Measurements from ENCODE around the gene LSAMP.
"Not testable (repeated sequence)": the region's sequence is repeated elsewhere in the genome, so short reads cannot be mapped to it uniquely, and the experiment has no call there.

Gene LSAMP

DNA sequence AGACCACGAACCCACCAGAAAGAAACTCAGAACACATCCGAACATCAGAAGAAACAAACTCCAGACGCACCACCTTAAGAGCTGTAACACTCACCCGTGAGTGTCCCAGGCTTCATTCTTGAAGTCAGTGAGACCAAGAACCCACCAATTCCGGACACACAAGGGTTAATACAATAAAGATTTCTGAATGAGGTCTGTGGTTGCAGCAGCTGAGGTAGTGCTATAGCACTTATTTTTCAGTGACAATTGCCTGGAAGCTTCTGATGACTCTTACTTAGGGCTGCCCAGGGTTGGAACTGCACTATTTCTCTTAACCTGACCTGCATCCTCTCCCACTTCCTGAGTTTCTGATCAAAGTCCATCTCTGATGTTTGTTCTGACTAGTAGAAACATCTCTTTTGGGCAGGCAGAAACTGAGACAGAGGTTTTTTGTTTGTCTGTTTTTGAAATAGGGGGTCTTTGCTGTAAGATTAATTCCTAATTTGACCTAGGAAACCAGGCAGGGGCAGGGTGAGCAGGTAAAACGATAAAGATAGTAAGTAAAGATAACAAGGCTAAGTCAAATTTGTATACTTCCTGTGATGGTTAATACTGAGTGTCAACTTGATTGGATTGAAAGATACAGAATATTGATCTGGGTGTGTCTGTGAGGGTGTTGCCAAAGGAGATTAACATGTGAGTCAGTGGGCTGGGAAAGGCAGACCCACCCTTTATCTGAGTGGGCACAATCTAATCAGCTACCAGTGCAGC lies 652.9 kb downstream of the LSAMP start:
- in situ Hi-C loops (cut with HindIII; ENCODE audit: low pct_ligation_motif_present, low pct_unique_long_range_greater_than_20kb, low sequenced_read_pairs): no loop called here
- DNase-seq: no peak

DNA sequence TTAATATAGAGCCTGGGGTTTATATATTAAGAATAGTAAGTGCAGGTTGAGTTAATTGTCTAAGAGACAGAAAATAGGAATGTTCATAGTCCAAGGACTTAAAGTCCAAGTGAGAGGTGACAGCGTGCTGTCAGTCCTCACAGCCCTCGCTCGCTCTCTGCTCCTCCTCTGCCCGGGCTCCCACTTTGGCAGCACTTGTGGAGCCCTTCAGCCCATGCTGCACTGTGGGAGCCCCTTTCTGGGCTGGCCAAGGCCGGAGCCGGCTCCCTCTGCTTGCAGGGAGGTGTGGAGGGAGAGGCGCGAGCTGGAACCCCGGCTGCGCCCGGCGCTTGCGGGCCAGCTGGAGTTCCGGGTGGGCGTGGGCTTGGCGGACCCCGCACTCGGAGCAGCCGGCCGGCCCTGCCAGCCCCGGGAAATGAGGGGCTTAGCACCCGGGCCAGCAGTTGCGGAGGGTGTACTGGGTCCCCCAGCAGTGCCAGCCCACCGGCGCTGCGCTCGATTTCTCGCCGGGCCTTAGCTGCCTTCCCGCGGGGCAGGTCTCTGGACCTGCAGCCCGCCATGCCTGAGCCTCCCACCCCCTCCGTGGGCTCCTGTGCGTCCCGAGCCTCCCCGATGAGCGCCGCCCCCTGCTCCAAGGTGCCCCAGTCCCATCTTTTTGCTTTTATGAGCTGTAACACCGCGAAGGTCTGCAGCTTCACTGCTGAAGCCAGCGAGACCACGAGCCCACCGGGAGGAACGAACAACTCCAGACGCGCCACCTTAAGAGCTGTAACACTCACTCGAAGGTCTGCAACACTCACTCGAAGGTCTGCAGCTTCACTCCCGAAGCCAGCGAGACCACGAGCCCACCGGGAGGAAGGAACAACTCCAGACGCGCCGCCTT lies 653.8 kb downstream of the LSAMP start:
- in situ Hi-C loops (cut with HindIII; ENCODE audit: low pct_ligation_motif_present, low pct_unique_long_range_greater_than_20kb, low sequenced_read_pairs); DNase-seq: not testable (repeated sequence)

DNA sequence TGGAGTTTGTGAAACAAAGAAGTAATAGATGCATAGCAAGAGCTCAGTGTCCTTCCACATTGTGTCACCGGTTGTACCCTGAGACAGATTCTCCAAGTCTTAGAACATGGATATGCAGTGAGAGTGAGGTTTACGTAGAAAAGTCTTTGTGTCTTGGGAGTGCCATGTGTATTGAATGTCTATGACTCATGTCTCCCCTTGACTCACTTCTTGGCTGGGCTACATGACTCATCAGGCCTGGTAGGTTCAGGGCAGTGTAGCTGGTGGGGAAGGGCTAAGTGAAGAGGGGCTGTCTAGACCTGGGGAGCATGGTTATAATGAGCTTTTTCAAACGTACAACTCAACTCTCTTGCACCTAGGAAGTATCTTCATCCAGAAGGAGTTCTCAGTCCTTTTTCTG lies 654.5 kb downstream of the LSAMP start:
- in situ Hi-C loops (cut with HindIII; ENCODE audit: low pct_ligation_motif_present, low pct_unique_long_range_greater_than_20kb, low sequenced_read_pairs): no loop called here
- peak; percentile 86 for DNase-seq

DNA sequence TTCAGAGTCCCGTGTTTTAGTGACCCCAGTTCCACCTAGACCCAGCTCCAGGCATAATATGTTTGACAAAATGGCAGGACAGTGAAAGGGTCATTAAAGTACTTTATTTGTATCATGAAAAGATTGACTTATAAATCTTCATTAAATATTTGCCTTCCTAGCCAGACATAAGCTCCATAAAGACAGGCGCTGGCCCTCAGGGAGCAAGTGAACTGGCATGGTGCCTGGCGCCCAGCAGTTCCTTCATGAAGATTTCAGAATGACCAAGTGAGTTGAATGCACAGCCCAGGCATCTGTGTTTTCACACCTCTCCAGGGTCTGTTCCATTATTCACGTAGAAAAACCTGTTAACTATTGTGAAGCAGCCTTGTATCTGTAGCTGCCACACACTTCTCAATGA lies 655.8 kb downstream of the LSAMP start:
- in situ Hi-C loops (cut with HindIII; ENCODE audit: low pct_ligation_motif_present, low pct_unique_long_range_greater_than_20kb, low sequenced_read_pairs): no loop called here
- DNase-seq: no peak

DNA sequence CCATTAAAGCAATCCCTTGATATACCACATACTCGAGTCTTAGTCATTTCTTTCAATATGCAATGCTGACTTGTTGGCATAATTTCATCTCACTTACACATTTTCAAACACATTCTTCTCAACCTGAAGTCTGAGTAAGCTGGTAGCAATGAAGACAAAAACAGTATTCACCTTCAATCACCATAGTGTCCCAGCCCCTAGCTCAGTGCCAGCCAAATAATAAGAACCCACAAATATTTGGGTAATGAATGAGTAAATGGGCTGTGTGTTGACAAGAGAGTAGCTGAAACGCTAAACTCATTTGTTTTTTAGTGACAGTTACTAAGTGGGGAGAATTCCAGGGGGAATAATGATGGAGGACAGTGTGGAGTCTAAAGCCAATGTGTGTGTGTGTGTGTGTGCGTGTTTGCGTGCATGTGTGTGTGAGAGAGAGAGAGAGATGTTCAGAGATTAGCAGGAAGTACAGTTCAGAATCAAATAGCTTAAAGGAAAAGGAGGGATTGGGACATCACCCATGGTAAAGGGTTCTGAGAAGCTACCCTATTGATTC lies 656.3 kb downstream of the LSAMP start:
- in situ Hi-C loops (cut with HindIII; ENCODE audit: low pct_ligation_motif_present, low pct_unique_long_range_greater_than_20kb, low sequenced_read_pairs): no loop called here
- DNase-seq: peak; percentile 35

DNA sequence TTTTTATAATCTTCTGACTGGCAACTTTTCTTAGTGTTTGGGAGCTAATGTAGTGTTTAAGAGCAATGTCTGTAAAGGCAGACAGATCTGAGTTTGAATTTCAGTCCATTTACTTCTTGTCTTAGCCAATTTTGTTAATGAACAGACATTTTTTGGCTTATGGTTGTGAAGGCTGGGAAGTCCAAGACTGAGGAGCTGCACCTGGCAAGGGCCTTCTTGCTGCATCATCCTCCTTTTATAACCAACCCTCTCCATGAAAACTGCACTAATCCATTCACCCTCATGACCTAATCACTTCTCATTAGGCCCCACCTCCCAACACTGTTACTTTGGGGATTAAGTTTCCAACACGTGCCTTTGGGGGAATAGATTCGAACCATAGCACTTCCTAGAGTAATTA lies 657.5 kb downstream of the LSAMP start:
- no peak for DNase-seq
- in situ Hi-C loops (cut with HindIII; ENCODE audit: low pct_ligation_motif_present, low pct_unique_long_range_greater_than_20kb, low sequenced_read_pairs): no loop called here

DNA sequence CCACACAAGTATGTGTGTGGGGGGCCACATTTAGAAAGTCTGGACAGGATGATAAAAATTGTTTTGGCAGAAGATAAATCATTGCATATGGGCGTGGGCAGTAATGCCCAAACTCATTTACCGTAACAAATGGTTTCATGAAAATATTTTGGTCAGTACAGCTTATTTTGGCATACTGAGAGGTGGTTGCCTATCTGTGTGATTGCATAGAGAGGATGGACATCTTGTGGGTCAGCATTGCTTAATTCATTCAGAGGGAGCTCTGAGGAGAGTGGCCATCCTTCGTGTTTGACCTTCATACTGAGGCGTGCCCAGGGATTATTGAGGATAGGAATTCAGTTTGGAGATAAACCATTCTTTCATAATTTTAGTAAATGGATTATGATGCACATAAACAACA lies 659.5 kb downstream of the LSAMP start:
- DNase-seq: no peak
- in situ Hi-C loops (cut with HindIII; ENCODE audit: low pct_ligation_motif_present, low pct_unique_long_range_greater_than_20kb, low sequenced_read_pairs): no loop called here

DNA sequence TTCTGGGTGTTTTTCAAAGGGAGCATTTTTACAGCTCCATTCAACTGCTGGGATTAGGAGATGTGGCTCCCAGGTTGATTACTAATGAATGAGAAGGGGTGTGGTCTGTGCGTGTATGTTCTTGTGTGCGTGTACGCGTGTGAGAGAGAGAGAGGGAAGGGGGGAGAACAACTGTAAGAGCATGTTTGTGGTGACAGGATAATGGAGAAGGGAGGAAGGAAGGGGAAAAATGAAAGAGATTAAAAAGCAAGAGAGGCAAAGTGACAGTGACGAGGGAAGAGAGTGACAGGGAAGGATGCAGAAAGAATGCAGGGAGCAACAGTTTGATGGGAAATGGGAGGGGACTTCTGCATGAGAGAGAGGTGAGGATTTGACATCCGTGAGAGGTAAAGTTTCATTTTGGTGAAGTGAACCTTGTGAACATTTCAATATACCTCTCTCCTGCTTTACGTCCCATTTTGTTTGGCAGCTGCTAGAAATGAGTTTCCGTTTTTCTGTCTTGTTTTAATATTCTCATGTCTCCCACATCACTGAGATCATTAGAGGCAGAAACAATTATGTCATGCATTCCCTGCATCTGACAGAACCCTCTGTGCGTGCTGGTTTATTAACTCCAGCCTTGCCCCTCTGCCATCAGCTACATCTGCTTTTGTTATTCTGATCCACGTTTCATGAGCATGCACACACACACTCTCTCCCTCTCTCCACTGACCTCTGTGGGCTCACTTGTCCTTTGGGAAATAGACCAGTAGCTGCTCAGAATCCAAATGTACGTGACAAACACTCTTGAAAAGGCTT lies 660.3 kb downstream of the LSAMP start:
- in situ Hi-C loops (cut with HindIII; ENCODE audit: low pct_ligation_motif_present, low pct_unique_long_range_greater_than_20kb, low sequenced_read_pairs): no loop called here
- DNase-seq: peak; percentile 11

DNA sequence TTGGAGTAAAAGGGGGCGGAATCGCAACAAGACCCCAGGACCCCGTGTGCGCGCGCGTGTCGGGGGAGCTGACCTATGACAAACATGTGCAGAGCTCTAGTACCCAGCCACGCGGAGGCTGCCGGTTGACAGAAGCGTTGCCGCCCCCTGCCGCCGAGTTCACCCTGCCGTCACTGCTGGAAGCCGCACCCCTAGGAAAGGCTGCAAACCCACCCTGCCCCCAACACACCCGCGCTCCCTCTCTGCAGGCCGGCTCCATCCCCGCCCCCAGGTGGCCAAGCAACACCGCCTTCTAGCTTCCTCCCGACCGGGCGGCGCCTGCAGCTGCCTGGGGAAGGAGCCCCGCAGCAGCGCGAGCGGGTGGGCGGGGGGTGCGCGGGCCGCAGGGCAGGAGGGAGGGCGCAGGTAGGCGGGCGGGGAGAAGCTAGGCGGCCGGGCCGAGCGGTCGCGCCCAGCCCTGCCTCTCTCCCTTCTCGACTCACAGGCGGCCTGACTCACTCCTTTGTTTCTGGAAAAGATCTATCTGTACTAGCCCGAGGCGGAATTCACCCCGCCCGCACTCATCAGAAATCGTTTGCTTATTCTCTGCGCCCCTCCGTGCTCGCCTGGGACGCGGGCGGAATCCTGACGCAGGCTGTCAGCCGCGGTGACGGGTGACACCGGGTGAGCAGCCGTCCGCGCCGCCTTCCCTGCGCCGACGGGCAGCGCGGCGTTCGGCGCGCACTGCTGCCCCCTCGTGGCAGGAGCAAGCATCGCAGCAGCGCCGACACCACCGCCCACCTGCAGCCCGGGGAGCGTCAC lies 661.1 kb downstream of the LSAMP start:
- in situ Hi-C loops (cut with HindIII; ENCODE audit: low pct_ligation_motif_present, low pct_unique_long_range_greater_than_20kb, low sequenced_read_pairs): no loop called here
- peak; percentile 81 for DNase-seq

DNA sequence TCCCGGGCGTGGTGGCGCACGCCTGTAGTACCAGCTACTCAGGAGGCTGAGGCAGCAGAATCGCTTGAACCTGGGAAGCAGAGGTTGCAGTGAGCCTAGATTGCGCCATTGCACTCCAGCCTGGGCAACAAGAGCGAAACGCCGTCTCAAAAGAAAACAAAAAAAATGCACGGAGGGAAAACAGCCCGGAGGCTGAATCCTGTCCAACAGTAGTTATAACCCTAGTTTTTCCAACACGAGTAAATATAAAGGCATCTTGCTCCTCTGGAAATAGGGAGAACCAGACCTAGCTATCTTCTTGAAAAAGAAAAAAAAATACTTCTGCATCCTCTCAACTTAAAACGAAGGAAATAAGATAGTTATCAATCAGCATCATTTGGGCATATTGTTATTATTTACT lies 661.9 kb downstream of the LSAMP start:
- in situ Hi-C loops (cut with HindIII; ENCODE audit: low pct_ligation_motif_present, low pct_unique_long_range_greater_than_20kb, low sequenced_read_pairs); DNase-seq: not testable (repeated sequence)

DNA sequence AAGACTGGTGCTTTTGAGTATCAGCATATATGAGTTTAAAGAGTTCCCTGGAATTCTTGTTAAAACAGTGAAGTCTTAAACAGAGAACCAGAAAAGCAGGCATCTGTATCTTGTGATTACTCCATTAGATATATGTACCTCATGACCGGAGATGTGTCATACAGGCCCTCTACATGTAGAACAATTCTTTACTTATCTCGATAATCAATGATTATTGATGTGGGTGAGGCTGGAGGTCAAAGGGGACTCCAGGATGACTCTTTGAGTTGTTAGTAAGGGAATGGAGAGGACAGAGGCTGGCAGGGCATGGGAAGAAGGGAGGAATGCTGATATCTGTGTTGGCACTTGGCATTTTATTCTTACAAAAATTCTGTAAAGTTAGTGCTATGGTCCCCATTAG lies 666.3 kb downstream of the LSAMP start:
- no peak for DNase-seq
- in situ Hi-C loops (cut with HindIII; ENCODE audit: low pct_ligation_motif_present, low pct_unique_long_range_greater_than_20kb, low sequenced_read_pairs): no loop called here

DNA sequence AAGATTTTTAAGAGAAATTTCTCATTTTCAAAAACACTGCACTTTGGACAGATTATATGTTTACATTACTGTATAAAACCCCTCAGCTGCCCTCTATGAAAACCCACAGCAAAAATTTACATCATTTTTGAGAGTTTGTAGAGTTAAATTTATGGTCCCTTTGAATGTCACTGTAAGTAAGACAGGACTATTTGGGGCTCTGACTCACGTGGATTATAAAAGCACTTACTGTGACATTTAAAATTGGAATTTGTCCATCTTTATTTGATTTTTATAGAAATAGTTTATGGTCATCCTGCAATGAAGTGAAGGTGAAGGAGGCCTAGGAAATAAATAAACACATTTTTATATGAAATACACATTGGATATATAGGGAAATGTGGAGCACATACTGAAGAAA lies 672.3 kb downstream of the LSAMP start:
- in situ Hi-C loops (cut with HindIII; ENCODE audit: low pct_ligation_motif_present, low pct_unique_long_range_greater_than_20kb, low sequenced_read_pairs): no loop called here
- no peak for DNase-seq

DNA sequence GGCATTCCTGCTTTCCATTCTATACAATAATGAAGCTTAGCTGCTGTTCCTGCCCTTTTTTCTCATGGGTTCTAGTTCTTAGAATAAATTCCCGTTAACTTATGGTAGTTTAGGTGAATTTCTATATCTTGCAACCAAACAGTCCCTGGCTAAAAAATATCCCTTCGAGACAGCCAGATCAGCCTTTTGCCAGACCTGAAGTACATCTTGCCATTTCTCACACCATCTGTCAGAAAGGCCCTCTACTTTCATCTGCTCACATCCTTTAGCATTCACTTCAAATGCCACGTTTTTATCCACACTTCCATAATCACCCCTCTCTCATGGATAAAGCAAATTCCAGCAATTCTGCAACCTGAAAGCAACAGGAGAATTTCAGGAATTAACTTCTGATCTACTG lies 676.6 kb downstream of the LSAMP start:
- in situ Hi-C loops (cut with HindIII; ENCODE audit: low pct_ligation_motif_present, low pct_unique_long_range_greater_than_20kb, low sequenced_read_pairs): no loop called here

DNA sequence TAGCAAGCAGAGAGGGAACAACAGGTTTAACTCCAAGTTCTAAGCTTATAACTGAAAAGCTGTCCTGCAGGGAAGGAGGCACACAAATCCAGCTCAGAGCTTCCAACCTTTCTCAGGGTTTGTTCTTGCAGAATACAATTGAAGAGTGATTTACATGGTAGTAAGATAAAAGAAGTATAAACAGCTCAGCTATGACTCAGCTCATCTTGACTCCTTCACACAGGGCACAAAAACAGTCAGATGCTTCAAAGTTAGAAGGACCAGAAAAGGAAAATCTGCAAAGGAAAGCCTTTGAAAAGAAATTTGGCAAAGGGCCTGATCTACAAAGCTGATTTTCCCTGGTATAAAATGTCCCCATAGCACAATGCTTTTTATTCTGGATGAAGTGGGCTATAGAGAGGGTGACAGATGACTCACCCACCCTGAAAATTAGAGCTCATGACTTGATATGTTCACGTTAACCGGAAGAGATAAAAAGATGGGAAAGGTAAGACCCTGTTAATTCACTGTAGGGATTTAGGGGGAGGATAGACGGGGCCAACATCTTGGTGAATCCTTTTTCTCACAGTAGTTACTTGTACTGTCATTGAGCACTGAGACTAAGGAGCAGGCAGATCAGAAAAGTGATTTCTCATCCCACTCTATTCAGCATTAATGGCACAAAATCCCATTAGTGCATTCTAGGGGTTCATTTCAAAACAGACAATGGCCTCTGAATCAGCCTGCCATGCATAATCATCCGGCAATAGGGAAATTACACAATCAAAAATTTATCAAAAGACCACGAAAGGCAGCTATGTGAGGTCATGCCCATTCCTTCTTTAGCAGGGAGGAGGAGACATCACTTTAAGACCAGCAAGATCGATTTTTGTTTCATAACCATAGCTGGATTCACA lies 678.5 kb downstream of the LSAMP start:
- no peak for DNase-seq
- in situ Hi-C loops (cut with HindIII; ENCODE audit: low pct_ligation_motif_present, low pct_unique_long_range_greater_than_20kb, low sequenced_read_pairs): no loop called here

More for the DNA sequence above, 676.6 kb downstream of the LSAMP start:
- DNase-seq: no peak

DNA sequence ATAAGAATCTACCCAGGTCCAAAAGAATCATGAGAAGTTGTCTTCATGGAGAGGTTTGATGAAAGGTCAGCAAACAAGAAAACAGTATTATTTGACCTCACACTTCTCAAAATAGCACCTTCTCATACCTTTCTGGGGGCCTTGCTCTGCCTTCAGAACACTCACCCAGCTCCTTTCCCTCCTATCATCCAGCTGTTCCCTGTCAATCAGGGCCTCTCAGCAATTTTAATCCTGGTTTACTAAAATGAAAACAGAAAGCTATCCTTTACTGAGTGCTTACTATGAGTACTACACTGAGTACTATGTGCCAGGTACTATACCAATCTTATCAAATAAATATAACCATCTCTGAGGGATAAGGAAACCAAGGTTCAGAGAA lies 683.4 kb downstream of the LSAMP start:
- in situ Hi-C loops (cut with HindIII; ENCODE audit: low pct_ligation_motif_present, low pct_unique_long_range_greater_than_20kb, low sequenced_read_pairs): no loop called here
- DNase-seq: no peak

DNA sequence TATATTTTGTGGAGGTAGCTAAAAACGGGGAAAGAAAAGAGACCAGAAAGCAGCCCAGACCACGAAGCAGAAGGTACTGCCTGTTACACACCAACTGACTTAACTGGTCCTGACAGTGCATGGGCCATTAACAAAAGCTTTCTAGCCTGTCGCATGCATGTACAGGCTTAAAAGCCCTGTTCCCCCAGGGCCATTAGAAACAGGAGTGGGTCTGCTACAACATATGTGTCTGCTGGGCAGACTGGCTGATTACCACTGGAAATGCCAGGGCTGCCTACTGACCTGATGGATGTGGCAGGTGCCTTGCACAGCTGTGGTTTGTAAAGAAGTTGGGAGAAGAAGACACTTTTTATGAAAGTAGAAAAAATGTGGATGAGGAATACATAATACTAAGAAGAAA lies 684.6 kb downstream of the LSAMP start:
- in situ Hi-C loops (cut with HindIII; ENCODE audit: low pct_ligation_motif_present, low pct_unique_long_range_greater_than_20kb, low sequenced_read_pairs): no loop called here

DNA sequence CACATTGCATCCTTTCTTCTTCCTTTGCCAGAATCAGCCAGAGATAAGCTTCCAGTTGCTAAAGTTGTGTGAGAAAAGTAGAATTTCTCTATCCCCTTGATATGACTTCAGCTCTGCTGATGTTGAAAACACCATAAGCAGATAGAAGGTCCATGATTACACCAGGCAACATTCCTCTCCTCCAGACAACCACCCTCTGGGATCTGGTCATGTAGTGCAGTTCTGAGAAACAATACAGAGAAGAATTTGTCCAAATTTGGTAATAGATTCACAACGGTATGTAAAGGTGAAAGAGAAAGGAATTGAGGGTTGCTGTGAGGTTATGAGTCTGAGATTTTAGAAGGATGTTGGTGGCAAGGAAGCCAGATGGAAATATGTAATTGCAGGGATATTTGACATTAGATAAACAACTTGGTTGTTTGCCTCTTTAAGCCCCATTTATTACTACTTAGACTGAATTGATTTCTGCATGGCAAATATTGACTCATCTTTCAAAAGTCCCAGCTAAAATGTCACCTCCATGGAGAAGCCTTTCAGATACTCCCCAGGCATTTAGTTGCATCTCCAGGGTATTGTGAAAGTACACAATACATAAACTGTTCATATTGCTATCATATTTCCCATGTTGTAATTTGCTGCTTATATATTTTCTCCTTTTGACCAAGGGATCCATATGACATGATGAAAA lies 687.1 kb downstream of the LSAMP start:
- in situ Hi-C loops (cut with HindIII; ENCODE audit: low pct_ligation_motif_present, low pct_unique_long_range_greater_than_20kb, low sequenced_read_pairs): no loop called here
- no peak for DNase-seq

More for the DNA sequence above, 684.6 kb downstream of the LSAMP start:
- no peak for DNase-seq

Data from ACHN (cell line).